ENCODE data around the gene KCNK4. TPM values are rescaled to one million over a fixed set of nuclear protein-coding genes. Genes with fewer than 3 reads are reported as not detected.
A peak's percentile ranks its signal among the peaks of the same experiment; 100 is the strongest.

Gene KCNK4
- polyA plus RNA-seq, 1 donor from 2014 or later, result 1.0 TPM

DNA sequence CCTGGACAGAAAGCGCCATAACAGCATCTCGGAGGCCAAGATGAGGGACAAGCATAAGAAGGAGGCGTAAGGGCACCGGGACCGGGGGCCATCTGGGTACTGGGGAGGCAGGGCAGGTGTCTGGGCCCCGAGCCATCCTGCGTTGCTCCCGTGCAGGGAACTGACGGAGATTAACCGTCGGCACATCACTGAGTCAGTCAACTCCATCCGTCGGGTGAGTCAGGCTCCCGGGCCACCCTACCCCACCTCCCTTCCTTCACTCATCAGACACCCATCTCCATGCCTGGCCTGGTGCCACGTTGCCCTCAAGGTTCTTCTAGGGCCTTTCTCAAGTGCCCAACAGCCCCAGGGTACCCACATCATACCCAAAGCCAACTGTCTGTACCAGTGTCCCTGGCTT is 24.8 kb upstream of the KCNK4 start:
- Histone ChIP-seq H3F3A (ENCODE audit: insufficient read depth, low read length, poor library complexity, severe bottlenecking) (peaks cover 6% of the 10 kb centered on the region), H3K9ac (ENCODE audit: low read length) (no peak overlapping the region), H3K36me3 (ENCODE audit: insufficient read depth, low read length) (no peaks in the 10 kb centered on the region), H4K20me1 (ENCODE audit: insufficient read depth) (no peaks in the 10 kb centered on the region), H3K4me2 (ENCODE audit: low read length) (no peak overlapping the region), H3K4me3 (ENCODE audit: low read length) (no peak overlapping the region), H3K27me3 (ENCODE audit: insufficient read depth, low read depth, low read length) (no peaks in the 10 kb centered on the region), H3K27ac (ENCODE audit: low read length) (no peak overlapping the region), H3K9me2 (ENCODE audit: insufficient read depth, low read length) (no peaks in the 10 kb centered on the region), H2AFZ (ENCODE audit: low read depth, low read length) (no peak overlapping the region), H3K9me3 (ENCODE audit: low read length) (no peaks in the 10 kb centered on the region), H3K79me2 (replicated peaks; ENCODE audit: insufficient read depth, low read length) (no peaks in the 10 kb centered on the region)
- no peak for TF ChIP-seq MXI1 (conservative IDR thresholded peaks at IDR 0.05; ENCODE audit: poor library complexity, severe bottlenecking)

DNA sequence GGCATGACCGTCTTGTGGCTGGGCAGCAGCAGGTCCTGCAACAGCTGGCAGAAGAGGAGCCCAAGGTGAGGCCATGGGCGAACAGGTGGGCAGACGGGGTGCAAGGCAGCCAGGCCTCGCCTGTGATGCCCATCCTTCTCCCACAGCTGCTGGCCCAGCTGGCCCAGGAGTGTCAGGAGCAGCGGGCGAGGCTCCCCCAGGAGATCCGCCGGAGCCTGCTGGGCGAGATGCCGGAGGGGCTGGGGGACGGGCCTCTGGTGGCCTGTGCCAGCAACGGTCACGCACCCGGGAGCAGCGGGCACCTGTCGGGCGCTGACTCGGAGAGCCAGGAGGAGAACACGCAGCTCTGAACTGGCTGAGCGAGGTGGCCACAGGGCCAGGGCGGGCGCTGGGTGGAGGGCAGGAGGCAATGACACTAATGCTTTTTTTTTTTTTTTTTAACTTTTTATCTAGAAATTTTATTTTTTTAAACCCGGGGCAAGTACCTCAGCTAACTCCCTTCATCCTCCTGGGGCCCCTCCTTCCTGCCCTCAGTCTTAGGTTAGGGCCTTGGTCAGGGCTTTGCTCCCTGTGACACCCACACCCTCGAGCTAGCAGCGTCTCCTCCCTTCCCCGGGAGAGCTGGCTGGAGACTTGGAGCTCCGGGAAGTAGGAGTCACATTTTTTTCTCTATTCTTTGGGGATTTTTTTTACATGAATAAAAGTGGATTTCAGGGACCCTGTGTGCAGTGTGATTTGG is 23.7 kb upstream of the KCNK4 start:
- H3K9me3 ChIP-seq (ENCODE audit: low read length), result no peaks in the 10 kb centered on the region
- H3K9me2 ChIP-seq (ENCODE audit: insufficient read depth, low read length), result no peaks in the 10 kb centered on the region
- no peaks in the 10 kb centered on the region for H3K79me2 ChIP-seq (replicated peaks; ENCODE audit: insufficient read depth, low read length)
- TF ChIP-seq EZH2 (IDR thresholded peaks at IDR 0.05; ENCODE audit: borderline replicate concordance, insufficient read depth, low read length, poor library complexity, severe bottlenecking), result no peak
- TF ChIP-seq SMC3 (conservative IDR thresholded peaks at IDR 0.05; ENCODE audit: poor library complexity), result no peak
- no peak for TF ChIP-seq EP300 (conservative IDR thresholded peaks at IDR 0.05; ENCODE audit: poor library complexity, severe bottlenecking)
- TF ChIP-seq RAD21 (conservative IDR thresholded peaks at IDR 0.05), result no peak
- TF ChIP-seq, protein P1, sequence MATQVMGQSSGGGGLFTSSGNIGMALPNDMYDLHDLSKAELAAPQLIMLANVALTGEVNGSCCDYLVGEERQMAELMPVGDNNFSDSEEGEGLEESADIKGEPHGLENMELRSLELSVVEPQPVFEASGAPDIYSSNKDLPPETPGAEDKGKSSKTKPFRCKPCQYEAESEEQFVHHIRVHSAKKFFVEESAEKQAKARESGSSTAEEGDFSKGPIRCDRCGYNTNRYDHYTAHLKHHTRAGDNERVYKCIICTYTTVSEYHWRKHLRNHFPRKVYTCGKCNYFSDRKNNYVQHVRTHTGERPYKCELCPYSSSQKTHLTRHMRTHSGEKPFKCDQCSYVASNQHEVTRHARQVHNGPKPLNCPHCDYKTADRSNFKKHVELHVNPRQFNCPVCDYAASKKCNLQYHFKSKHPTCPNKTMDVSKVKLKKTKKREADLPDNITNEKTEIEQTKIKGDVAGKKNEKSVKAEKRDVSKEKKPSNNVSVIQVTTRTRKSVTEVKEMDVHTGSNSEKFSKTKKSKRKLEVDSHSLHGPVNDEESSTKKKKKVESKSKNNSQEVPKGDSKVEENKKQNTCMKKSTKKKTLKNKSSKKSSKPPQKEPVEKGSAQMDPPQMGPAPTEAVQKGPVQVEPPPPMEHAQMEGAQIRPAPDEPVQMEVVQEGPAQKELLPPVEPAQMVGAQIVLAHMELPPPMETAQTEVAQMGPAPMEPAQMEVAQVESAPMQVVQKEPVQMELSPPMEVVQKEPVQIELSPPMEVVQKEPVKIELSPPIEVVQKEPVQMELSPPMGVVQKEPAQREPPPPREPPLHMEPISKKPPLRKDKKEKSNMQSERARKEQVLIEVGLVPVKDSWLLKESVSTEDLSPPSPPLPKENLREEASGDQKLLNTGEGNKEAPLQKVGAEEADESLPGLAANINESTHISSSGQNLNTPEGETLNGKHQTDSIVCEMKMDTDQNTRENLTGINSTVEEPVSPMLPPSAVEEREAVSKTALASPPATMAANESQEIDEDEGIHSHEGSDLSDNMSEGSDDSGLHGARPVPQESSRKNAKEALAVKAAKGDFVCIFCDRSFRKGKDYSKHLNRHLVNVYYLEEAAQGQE (IDR thresholded peaks at IDR 0.05; ENCODE audit: borderline replicate concordance), result no peak
- peaks cover 6% of the 10 kb centered on the region for H3F3A ChIP-seq (ENCODE audit: insufficient read depth, low read length, poor library complexity, severe bottlenecking)
- no peaks in the 10 kb centered on the region for H3K27me3 ChIP-seq (ENCODE audit: insufficient read depth, low read depth, low read length)
- H4K20me1 ChIP-seq (ENCODE audit: insufficient read depth), result no peaks in the 10 kb centered on the region
- no peak overlapping the region for H3K4me3 ChIP-seq (ENCODE audit: low read length)
- no peaks in the 10 kb centered on the region for H3K36me3 ChIP-seq (ENCODE audit: insufficient read depth, low read length)
- no peak overlapping the region for H3K9ac ChIP-seq (ENCODE audit: low read length)
- no peak overlapping the region for H3K27ac ChIP-seq (ENCODE audit: low read length)
- no peak overlapping the region for H2AFZ ChIP-seq (ENCODE audit: low read depth, low read length)
- H3K4me2 ChIP-seq (ENCODE audit: low read length), result no peak overlapping the region

DNA sequence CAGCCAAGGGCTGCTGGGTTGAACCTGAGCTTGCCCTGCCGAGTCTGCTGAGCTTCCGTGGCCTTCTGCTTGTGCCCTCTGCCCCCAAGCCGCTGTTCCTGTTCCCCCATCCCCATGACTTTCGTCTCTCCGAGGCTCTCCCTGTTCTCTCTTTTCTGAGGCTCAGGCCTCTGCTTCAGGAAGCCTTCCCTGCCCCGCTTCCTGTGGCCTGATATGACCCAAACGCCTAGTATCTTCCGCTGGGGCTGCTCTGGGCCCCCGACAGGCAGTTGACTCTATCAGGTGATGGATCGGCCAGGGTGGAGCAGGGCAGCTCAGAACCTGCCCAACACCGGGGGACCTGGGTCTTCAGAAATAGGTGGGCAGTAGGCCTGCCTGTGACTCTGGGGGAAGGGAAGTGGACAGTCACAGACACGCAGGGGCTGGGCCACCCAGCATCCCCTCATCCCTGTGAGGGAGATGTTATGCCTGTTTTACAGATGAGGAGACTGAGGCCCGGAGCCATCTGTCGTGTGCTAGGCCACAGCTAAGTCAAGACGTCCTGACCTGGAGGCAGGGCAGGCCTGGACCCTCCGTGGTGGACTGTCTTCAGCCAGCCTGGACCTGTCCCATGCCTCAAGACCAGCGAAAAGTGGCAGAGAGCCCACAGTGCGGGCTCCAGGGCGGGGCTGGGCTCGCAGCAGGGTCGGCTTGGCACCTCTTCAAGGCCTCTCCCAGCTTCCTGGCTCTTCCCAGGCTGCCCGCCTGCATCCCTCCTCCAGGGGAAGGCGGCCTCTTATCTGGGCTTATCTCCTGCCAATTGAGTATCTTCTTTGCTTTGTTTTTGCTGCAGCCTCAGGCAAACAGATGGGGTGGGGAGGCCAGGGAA is 22.8 kb upstream of the KCNK4 start:
- TF ChIP-seq, protein P1 (IDR thresholded peaks at IDR 0.05; ENCODE audit: borderline replicate concordance), result no peak
- TF ChIP-seq RAD21 (conservative IDR thresholded peaks at IDR 0.05), result no peak
- TF ChIP-seq, protein P2, sequence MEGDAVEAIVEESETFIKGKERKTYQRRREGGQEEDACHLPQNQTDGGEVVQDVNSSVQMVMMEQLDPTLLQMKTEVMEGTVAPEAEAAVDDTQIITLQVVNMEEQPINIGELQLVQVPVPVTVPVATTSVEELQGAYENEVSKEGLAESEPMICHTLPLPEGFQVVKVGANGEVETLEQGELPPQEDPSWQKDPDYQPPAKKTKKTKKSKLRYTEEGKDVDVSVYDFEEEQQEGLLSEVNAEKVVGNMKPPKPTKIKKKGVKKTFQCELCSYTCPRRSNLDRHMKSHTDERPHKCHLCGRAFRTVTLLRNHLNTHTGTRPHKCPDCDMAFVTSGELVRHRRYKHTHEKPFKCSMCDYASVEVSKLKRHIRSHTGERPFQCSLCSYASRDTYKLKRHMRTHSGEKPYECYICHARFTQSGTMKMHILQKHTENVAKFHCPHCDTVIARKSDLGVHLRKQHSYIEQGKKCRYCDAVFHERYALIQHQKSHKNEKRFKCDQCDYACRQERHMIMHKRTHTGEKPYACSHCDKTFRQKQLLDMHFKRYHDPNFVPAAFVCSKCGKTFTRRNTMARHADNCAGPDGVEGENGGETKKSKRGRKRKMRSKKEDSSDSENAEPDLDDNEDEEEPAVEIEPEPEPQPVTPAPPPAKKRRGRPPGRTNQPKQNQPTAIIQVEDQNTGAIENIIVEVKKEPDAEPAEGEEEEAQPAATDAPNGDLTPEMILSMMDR (IDR thresholded peaks at IDR 0.05; ENCODE audit: poor library complexity, severe bottlenecking), result no peak
- Histone ChIP-seq H3F3A (ENCODE audit: insufficient read depth, low read length, poor library complexity, severe bottlenecking) (peaks cover 6% of the 10 kb centered on the region), H3K36me3 (ENCODE audit: insufficient read depth, low read length) (no peaks in the 10 kb centered on the region), H3K9me3 (ENCODE audit: low read length) (no peaks in the 10 kb centered on the region), H3K4me3 (ENCODE audit: low read length) (peak overlapping the region; percentile 96), H2AFZ (ENCODE audit: low read depth, low read length) (no peak overlapping the region), H3K27ac (ENCODE audit: low read length) (peak overlapping the region; percentile 87), H3K4me2 (ENCODE audit: low read length) (peak overlapping the region; percentile 89), H3K9ac (ENCODE audit: low read length) (peak overlapping the region; percentile 87), H3K79me2 (replicated peaks; ENCODE audit: insufficient read depth, low read length) (no peaks in the 10 kb centered on the region), H4K20me1 (ENCODE audit: insufficient read depth) (no peaks in the 10 kb centered on the region), H3K9me2 (ENCODE audit: insufficient read depth, low read length) (no peaks in the 10 kb centered on the region), H3K27me3 (ENCODE audit: insufficient read depth, low read depth, low read length) (no peaks in the 10 kb centered on the region)

Data from neural cell (in vitro differentiated cells).